IMR-90 (cell line): ENCODE data around the gene LLGL2.

Experiments used
- BHLHE40 ChIP-seq: fragments of 150-350 bp; IDR thresholded peaks from 2 replicates; pipeline ENCODE4 v1.6.1; 2016; ENCODE audit warnings: mild to moderate bottlenecking, low read depth, low read length
- CEBPB ChIP-seq: IDR thresholded peaks from 2 replicates; pipeline ENCODE4 v1.6.1; 2012; ENCODE audit warnings: low read depth, low read length, improper control_type of control experiment
- MAFK ChIP-seq: IDR thresholded peaks from 2 replicates; pipeline ENCODE4 v1.6.1; 2012; ENCODE audit warnings: low read depth, low read length, improper control_type of control experiment
- MAZ ChIP-seq: IDR thresholded peaks from 2 replicates; pipeline ENCODE4 v1.6.1; 2012; ENCODE audit warnings: low read depth, mild to moderate bottlenecking, low read length, improper control_type of control experiment, moderate library complexity, borderline replicate concordance
- MXI1 ChIP-seq: IDR thresholded peaks from 2 replicates; pipeline ENCODE4 v1.6.1; 2012; ENCODE audit warnings: low read depth, mild to moderate bottlenecking, low read length, moderate library complexity, borderline replicate concordance
- POLR2A ChIP-seq: IDR thresholded peaks from 2 replicates; pipeline ENCODE4 v1.6.1; 2012; ENCODE audit warnings: mild to moderate bottlenecking, low read depth, low read length
- RAD21 ChIP-seq: IDR thresholded peaks from 2 replicates; pipeline ENCODE4 v1.6.1; 2012; ENCODE audit warnings: low read length, improper control_type of control experiment
- RFX5 ChIP-seq: IDR thresholded peaks from 2 replicates; pipeline ENCODE4 v1.8.0; 2012; ENCODE audit warnings: low read depth, mild to moderate bottlenecking, low read length, moderate library complexity
- TF ChIP-seq, protein P1 (sequence below): conservative IDR thresholded peaks from 2 replicates; pipeline ENCODE4 v1.5.1; 2012; ENCODE audit warnings: mild to moderate bottlenecking, low read depth, low read length, improper control_type of control experiment
- TF ChIP-seq, protein P2 (sequence below): fragments of 150-350 bp; IDR thresholded peaks from 2 replicates; pipeline ENCODE4 v1.6.1; 2017; ENCODE audit warnings: mild to moderate bottlenecking, antibody characterized with exemption, low read length, low read depth

DNA sequence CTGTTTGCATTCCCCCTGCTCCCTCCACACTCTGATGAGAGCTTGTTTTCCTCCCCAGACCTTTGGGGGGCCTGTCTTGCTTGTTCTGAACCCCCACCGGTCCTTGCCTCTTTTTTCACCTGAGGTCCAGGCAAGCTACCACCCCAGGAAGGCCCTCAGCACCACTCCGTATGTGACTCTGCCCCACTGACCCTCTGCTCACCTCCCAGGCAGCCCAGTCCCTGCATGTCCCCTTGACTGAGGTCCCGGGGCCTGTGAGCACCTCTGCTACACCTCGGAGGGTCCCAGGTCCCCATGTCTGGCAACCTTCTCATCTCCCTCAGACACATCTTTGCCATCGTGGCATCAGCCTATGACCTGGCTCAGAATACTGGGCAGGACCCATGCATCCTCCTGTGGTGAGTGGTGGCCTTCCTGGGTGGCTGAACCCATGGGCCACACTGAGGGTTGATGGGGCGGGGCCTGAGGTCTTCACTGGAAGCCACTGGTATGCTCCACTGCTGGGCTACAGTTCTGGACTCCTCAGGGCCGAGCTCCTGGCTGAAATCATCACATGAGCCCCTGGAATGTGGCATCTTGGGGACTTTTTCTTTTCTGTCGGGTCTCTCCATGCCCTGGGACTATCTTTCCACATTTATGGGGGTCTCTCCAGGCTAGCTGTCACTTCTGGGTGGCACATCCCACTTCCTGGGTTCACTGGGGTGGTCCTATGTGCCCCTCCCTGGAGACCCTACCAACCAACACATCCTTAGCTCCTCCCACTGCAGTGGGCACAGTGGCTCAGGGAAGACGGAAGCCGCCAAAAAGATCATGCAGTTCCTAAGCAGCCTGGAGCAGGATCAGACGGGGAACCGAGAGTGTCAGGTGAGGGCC is 65.6 kb downstream of the LLGL2 start:
- TF ChIP-seq POLR2A (no peak), RFX5 (no peak), RAD21 (no peak), MAFK (no peak), MXI1 (no peak), BHLHE40 (no peak), MAZ (no peak), CEBPB (no peak)
- TF ChIP-seq, protein P1, sequence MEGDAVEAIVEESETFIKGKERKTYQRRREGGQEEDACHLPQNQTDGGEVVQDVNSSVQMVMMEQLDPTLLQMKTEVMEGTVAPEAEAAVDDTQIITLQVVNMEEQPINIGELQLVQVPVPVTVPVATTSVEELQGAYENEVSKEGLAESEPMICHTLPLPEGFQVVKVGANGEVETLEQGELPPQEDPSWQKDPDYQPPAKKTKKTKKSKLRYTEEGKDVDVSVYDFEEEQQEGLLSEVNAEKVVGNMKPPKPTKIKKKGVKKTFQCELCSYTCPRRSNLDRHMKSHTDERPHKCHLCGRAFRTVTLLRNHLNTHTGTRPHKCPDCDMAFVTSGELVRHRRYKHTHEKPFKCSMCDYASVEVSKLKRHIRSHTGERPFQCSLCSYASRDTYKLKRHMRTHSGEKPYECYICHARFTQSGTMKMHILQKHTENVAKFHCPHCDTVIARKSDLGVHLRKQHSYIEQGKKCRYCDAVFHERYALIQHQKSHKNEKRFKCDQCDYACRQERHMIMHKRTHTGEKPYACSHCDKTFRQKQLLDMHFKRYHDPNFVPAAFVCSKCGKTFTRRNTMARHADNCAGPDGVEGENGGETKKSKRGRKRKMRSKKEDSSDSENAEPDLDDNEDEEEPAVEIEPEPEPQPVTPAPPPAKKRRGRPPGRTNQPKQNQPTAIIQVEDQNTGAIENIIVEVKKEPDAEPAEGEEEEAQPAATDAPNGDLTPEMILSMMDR, result no peak
- TF ChIP-seq, protein P2, sequence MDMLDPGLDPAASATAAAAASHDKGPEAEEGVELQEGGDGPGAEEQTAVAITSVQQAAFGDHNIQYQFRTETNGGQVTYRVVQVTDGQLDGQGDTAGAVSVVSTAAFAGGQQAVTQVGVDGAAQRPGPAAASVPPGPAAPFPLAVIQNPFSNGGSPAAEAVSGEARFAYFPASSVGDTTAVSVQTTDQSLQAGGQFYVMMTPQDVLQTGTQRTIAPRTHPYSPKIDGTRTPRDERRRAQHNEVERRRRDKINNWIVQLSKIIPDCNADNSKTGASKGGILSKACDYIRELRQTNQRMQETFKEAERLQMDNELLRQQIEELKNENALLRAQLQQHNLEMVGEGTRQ, result no peak
